GM18519 (cell line): ENCODE data around the gene MGST2.
"Not testable (repeated sequence)": the region's sequence is repeated elsewhere in the genome, so short reads cannot be mapped to it uniquely, and the experiment has no call there.

ENCODE experiments used
- ATAC-seq: cut with Tn5 transposase; IDR thresholded peaks from one replicate; pipeline ENCODE4 v1.9.1; 2021; ENCODE audit warnings: mild to moderate bottlenecking, moderate library complexity; ENCODE audit not compliant: unreplicated experiment, low FRiP score

MGST2 gene

DNA sequence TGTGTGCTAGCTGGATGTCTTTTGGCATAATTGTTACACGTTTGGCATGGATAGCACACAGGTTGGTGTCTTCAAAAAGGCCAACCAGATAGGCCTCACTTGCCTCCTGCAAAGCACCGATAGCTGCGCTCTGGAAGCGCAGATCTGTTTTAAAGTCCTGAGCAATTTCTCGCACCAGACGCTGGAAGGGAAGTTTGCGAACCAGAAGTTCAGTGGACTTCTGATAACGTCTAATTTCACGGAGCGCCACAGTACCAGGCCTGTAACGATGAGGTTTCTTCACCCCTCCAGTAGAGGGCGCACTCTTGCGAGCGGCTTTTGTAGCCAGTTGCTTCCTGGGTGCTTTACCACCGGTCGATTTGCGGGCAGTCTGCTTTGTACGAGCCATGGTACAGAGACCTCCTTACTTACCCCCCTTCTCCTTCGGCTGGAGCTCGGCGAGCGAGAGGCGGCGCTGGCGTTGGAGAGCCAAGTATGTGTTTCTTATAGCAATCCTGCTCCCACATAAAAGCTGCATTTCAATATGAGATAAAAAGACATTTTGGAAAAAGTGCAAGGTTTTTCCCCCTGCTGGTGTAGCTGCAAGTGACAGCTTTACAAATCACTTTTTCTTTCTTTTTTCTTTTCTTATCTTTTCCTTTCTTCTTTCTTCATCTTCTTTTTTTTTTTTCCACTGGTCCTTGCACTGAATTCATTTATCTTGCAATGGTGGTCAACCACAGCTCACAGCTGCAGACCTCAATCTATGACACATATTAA, 32.7 kb downstream of the MGST2 start:
- not testable (repeated sequence) for ATAC-seq

DNA sequence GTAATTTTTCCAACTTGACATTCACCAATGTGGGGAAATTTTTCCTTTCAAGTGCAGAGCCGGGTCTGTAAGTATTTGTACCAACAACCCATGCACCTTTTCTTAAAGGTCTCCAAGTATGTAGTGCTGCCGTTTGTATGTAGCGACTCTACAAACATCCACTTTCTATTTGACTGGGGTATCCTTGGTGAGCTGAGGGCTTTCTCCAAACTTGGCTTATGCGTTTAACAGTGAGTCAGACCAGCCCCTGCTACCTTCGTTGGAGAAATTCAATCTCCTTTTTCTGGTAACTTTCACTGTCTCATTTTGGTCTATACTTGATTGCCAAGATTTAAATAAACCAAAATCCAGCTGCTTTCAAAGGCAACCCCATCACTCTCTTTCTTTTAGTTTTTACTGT, 34.9 kb downstream of the MGST2 start:
- ATAC-seq = no peak

DNA sequence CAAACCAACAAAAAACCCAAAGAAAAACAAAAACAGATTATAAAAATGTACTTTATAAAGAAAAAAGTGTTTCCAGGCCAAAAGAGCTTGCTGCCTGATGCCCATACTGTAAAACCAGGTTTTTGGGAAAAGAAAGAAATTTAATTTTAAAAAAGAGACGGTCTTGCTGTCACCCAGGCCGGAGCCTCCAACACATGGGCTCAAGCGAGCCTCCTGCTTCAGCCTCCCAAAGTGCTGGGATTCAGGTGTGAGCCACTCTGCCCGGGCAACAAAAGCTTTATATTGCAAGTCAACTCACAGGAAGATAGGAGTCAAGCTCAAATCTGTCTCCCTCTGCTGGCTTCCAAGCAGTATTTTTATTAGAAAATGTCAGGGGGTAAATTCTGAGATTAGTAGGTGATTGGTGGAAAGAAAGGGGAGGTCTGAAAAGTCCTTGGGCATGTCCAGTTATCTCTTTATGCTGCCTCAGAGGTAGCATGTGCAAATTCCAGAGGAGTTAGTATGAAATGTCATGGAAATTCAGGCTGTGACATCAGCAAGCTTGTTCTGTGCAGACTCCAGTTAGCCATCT, 39.4 kb downstream of the MGST2 start:
- no peak for ATAC-seq

GRCh38 chr4:139709660-139710059, 44.0 kb downstream of the MGST2 start:
- ATAC-seq = no peak

- no peak for ATAC-seq
Measured at GRCh38 chr4:139710073-139710472, 44.5 kb downstream of the MGST2 start.

DNA sequence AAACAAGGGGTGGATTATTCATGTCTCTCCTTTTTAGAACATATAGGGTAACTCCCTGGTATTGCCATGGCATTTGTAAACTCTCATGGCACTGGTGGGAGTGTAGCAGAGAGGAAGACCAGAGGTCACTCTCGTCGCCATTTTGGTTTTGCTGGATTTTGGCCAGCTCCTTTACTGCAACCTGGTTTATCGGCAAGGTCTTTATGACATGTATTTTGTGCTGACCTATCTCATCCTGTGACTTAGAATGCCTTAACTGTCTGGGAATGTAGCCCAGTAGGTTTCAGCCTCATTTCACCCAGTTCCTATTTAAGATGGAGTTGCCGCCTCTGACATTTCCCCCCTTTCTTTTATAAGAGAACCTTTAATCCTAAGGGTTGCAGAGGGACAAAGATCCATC, 45.8 kb downstream of the MGST2 start:
- ATAC-seq = no peak

- no peak for ATAC-seq
Measured at GRCh38 chr4:139712882-139713281, 47.3 kb downstream of the MGST2 start.

DNA sequence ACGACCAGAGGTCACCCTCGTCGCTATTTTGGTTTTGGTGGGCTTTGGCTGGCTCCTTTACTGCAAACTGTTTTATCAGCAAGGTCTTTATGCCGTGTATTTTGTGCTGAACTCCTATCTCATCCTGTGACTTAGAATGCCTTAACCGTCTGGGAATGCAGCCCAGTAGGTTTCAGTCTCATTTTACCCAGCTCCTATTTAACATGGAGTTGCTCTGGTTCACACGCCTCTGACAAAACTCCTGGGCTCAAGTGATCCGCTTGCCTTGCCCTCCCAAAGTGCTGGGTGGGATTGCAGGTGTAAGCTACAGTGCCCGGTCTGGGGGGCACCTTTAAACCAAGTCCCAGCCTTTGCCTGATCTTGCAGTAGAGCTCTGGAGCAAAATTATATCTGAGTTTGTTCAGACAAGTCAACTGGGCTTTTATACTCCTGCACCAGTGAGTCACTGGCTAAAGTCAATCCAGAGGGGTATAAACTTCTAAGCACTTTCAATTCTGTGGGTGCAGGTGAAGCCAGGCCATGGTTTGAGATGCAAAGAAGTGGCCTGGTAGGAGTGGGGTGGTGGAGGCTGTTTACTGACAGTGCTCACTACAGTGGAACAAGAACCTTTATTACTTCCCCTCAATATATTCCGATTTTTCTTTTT, 50.2 kb downstream of the MGST2 start:
- no peak for ATAC-seq

- ATAC-seq = no peak
Measured at GRCh38 chr4:139718358-139718757, 52.7 kb downstream of the MGST2 start.

DNA sequence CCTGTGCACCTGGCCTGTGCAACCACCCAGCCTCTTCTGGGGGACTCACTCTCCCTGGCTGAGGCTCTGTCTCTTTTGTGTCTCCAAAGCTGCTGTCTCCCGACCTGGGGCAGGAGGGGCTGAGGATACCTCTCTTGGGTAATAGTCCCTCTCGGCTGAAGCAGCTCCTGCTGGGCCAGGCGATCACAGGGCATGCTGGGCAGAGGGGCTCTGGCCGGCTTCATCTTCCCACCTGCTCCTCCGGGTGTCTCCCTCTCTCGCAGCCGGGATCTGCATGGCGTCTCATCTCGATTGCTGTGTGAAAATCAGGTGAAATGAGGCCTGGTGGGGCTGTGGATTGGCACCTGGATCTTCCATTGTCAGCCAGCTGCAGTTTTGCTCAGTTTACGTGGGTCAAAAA, 53.2 kb downstream of the MGST2 start:
- no peak for ATAC-seq

GRCh38 chr4:139719381-139720101, 53.9 kb downstream of the MGST2 start:
- no peak for ATAC-seq

DNA sequence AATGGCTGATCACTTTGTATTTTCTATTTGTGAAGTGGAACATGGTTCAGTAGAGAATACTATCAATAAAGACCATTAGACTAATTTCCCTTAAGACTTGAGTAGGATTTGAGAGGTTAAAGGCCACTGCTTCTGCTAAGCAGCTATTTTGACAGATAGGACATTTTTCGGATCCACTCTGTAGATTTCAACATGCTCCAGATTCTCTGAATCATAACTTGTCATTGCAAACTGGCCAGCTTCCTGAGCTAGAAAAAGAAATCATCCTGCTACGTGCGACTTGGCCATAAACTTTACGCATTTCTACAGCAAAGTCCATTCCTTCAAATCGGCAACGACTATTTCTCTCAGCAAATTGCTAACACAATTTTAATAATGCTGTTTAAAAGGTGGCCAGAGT, 55.2 kb downstream of the MGST2 start:
- ATAC-seq = no peak

DNA sequence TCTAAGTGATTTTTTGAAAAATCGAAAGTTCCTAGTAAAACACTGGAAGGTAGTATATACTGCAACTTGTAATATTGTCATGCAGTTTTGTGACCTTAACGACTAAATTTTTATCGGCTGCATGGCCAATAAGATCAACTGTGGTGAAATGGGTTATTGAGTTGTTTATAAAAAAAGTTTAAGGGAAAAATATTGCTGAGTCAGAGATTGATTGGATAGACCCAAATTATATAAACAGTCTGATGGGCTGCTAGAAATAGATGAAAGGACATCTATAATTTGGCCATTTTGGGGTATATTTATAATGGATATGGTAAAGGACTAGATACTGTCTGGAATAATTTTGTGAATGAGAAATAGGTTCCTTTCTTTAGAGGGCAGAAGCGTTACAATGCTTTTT, 56.2 kb downstream of the MGST2 start:
- no peak for ATAC-seq

DNA sequence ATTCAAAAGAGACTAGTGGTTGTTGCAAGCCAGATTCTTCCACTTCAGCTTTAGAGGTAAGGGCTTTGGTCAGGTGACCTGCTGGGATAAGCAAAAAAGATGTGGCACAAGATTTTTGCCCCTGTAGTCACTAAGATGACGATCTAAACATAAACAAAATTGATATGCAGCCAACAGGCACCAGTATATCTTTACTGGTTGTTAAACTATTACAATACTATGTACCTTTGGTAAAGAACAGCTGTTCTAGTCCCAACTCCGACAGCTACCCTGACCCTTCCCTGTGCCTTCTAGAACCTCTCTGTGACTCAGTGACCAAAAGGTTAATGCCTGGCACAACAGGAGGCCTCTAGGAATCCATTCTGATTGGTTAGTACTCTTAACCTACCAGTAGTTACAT, 59.6 kb downstream of the MGST2 start:
- ATAC-seq = no peak

DNA sequence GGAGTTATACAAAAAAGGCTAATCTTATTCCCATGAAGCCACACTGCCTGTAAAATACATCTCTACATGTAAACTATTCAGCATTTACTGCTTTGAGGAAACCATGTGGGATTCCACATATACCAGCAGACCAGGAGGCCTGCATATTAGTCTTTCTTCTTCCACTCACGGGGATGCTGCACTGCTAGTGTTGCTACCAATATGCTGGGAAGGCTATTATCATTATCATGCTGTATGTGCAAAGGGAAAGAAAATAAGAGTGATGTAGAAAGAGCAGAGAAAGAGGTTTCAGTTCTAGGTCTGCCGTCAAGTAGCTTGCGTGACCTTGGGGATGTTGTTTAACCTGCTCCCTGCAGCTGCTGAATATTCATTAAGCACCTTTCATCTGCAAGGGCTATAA, 61.0 kb downstream of the MGST2 start:
- ATAC-seq = no peak

DNA sequence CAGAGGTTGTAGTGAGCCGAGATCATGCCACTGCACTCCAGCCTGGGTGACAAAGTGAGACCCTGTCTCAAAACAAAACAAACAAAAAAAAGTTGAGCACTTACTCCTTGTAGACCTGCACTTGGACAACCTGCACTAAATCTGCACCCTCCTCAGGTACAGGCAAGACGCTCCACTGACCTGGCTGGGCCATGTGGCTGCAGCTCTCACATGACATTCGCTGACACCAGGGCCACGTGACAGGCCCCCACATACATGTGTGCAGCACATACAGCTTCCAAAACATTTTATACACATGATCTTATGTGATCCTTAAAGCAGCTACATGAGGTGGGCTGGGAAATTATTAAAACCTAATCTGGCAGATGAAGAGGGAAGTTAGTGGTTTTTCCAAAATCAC, 62.5 kb downstream of the MGST2 start:
- ATAC-seq = no peak

GRCh38 chr4:139728840-139729239, 63.2 kb downstream of the MGST2 start:
- ATAC-seq = no peak

- ATAC-seq = no peak
Measured at GRCh38 chr4:139732991-139733570, 67.5 kb downstream of the MGST2 start.

DNA sequence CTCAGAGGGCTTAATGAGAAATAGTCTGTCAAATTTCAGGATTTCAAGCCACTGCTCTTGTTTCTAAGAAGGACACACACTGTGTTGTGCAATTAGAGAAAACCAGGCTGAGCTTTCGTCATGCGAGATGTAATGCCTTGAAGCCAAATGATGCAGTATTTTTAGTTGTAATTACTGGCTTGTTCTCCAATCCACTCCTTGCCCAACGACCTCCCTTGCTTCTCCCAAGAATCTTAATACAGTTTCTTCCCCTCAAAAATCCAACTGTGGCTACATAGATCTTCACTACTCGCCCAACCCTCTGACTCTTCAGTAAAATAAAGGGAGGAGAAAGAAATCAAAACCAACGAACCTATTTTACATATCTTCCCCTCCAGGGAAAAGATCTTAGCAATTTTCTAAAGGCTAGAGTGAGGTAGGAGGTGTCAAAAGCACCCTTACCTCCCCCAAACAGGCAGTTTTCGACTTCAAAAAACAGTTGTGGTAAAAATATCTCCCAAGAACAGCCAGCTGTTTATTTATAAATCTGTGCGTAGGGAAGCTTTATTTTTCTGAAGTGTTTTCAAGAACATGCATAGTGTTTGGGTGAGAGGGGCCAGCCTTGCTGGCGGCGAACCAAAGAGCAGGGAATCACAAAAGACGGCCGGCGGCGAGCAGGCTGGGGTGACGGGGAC, 68.7 kb downstream of the MGST2 start:
- ATAC-seq = no peak

DNA sequence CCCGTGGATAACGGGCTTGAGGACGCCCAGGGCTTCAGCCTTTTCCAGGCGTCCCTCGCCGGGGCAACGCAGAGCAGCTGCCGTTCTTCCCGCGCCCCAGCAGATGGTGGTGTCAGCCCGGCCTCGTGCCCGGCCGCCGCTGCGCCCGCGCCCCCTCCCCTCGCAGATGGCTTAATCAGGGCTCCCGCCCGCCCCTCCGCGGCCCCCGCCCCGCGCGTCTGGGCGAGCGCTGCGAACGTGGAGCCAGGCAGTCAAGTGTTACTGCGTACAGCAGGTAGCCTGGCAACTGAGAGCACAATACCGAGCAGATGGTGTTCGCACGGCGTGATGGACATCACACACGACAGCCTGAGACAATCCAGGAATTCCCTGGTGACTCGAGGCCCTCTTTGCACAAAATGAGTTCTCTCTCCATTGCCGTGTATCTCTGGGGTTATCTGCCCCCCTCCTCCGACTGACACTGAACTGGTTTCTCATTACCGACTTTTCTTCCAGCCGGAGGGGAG, 69.3 kb downstream of the MGST2 start:
- peak; percentile 65 for ATAC-seq
